ENCODE data around the gene CDX1.

Gene CDX1

DNA sequence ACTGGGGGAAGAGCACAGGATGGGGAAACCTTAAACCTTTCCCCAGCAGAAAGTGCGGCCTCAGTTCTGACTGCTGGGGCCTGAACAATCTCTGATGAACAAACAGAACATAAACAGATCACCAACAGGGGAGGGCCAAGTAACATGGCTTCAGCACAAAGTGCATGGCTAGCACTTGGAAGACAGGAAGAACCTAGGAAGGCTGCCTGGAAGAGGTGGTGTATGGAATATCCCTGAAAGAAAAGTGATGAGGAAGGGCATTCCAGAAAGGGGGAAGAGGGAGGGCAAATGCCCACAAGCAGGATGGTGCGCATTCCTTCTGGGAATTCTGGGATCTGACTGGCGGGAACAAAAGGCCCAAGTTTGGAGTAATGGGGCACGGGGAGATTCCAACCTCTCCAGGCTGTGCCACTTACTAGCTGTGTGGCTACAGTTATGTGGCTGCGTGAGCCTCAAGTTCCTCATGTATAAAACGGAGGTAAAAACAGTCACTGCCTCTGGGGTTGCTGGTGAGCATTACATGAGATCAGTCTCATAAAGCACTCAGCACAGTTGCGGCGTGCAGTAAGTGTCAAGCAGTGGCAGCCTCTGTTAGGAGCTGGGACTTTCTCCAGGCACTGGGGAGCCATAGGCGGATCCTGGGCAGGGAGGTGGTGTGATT, 12.5 kb upstream of the CDX1 start:
- TF ChIP-seq, protein P1, sequence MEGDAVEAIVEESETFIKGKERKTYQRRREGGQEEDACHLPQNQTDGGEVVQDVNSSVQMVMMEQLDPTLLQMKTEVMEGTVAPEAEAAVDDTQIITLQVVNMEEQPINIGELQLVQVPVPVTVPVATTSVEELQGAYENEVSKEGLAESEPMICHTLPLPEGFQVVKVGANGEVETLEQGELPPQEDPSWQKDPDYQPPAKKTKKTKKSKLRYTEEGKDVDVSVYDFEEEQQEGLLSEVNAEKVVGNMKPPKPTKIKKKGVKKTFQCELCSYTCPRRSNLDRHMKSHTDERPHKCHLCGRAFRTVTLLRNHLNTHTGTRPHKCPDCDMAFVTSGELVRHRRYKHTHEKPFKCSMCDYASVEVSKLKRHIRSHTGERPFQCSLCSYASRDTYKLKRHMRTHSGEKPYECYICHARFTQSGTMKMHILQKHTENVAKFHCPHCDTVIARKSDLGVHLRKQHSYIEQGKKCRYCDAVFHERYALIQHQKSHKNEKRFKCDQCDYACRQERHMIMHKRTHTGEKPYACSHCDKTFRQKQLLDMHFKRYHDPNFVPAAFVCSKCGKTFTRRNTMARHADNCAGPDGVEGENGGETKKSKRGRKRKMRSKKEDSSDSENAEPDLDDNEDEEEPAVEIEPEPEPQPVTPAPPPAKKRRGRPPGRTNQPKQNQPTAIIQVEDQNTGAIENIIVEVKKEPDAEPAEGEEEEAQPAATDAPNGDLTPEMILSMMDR (IDR thresholded peaks at IDR 0.05; ENCODE audit: insufficient read depth, low read length): no peak
- no peak for TF ChIP-seq POLR2AphosphoS5 (IDR thresholded peaks at IDR 0.05; ENCODE audit: low read depth)
- TF ChIP-seq, protein P2, sequence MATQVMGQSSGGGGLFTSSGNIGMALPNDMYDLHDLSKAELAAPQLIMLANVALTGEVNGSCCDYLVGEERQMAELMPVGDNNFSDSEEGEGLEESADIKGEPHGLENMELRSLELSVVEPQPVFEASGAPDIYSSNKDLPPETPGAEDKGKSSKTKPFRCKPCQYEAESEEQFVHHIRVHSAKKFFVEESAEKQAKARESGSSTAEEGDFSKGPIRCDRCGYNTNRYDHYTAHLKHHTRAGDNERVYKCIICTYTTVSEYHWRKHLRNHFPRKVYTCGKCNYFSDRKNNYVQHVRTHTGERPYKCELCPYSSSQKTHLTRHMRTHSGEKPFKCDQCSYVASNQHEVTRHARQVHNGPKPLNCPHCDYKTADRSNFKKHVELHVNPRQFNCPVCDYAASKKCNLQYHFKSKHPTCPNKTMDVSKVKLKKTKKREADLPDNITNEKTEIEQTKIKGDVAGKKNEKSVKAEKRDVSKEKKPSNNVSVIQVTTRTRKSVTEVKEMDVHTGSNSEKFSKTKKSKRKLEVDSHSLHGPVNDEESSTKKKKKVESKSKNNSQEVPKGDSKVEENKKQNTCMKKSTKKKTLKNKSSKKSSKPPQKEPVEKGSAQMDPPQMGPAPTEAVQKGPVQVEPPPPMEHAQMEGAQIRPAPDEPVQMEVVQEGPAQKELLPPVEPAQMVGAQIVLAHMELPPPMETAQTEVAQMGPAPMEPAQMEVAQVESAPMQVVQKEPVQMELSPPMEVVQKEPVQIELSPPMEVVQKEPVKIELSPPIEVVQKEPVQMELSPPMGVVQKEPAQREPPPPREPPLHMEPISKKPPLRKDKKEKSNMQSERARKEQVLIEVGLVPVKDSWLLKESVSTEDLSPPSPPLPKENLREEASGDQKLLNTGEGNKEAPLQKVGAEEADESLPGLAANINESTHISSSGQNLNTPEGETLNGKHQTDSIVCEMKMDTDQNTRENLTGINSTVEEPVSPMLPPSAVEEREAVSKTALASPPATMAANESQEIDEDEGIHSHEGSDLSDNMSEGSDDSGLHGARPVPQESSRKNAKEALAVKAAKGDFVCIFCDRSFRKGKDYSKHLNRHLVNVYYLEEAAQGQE (IDR thresholded peaks at IDR 0.05; ENCODE audit: insufficient replicate concordance, low read depth): no peak
- no peak for TF ChIP-seq SPI1 (IDR thresholded peaks at IDR 0.05; ENCODE audit: borderline replicate concordance, low read depth)
- no peak for TF ChIP-seq GABPA (IDR thresholded peaks at IDR 0.05; ENCODE audit: low read depth)
- Histone ChIP-seq H3K27me3 (ENCODE audit: insufficient read depth, poor library complexity, severe bottlenecking) (peaks cover 8% of the 10 kb centered on the region), H3K27ac (replicated peaks) (no peak overlapping the region), H3K4me3 (replicated peaks; ENCODE audit: insufficient read depth, low read length) (no peak overlapping the region)
- peak in 1 of 2 experiments; percentile 63 for DNase-seq (ENCODE audit: low read depth in 1 of 2, low spot score in 1 of 2)

DNA sequence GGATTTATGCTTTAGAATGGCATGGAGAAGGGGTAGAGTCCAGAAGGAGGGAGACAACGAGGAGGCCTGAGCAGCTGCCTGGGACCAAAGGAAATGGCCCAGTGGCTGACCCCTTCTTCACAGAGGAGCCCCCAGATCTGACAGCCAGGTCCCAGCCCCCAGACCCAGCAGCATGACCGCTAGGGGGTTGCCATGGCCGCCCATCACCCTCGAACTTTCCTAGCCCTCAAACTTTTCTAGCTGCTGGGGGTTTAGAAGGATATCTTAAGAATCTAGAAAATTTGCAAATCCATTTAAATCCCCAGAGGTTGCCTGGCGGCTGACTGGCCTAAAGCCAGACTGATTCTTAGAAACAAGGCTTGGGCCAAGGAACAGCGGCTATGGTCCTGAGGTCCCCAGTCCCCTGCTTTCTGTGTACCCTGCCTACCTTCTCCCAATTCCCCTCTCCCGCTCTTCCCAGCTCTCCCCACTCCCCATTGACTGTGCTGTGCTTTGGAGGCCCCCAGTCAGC, 11.9 kb upstream of the CDX1 start:
- TF ChIP-seq, protein P1 (IDR thresholded peaks at IDR 0.05; ENCODE audit: insufficient read depth, low read length): no peak
- no peak for TF ChIP-seq GABPA (IDR thresholded peaks at IDR 0.05; ENCODE audit: low read depth)
- no peak for TF ChIP-seq SPI1 (IDR thresholded peaks at IDR 0.05; ENCODE audit: borderline replicate concordance, low read depth)
- no peak for TF ChIP-seq POLR2AphosphoS5 (IDR thresholded peaks at IDR 0.05; ENCODE audit: low read depth)
- TF ChIP-seq, protein P2 (IDR thresholded peaks at IDR 0.05; ENCODE audit: insufficient replicate concordance, low read depth): no peak
- Histone ChIP-seq H3K4me3 (replicated peaks; ENCODE audit: insufficient read depth, low read length) (no peak overlapping the region), H3K27me3 (ENCODE audit: insufficient read depth, poor library complexity, severe bottlenecking) (peaks cover 8% of the 10 kb centered on the region), H3K27ac (replicated peaks) (no peak overlapping the region)
- DNase-seq (ENCODE audit: low read depth in 1 of 2, low spot score in 1 of 2): no peak

DNA sequence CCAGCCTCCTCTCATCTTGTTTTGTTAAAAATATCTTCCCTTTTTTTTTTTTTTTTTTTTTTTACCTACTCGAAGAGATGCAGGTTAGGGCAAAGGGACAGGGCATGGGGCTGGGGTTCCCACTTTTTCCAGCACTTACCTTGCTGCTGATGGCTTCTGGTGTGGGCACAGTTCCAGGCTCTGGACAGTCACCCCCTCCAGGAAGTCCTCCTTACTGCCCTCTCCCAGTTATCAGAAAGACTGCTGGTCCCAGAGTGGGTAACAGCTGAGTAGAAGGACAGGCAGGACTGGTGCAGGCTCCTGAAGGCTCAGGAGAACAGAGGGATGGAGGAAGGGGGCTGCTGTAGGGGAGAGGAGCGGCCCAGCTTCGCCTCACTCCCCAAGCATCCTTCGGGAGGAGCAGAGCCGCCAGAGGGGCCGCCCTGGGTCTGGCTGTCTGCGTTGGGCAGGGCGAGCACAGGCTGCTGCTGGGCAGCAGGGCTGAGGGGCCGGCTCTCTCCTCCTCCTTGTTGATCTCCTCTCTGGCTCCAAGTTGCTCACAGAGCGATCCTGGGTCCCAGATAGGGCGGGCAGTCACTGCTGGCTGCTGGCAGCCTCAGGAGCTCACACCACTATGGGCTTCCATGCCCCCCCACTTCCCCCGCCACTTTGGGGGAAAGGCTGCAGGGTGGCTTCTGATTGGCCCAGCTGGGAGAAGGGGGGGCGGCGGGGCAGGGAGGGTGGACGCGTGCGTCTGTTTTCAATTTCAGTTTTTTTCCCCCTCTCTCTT, 11.1 kb upstream of the CDX1 start, which contains the start of gene PDGFRB:
PDGFRB (minus strand) TSS at position 588 of the 769 bp plus-strand sequence. CDS start 18,798 bp downstream, outside the sequence.
- DNase-seq (ENCODE audit: low read depth in 1 of 2, low spot score in 1 of 2): no peak
- no peak within 1 kb of the TSS for H3K27ac ChIP-seq (replicated peaks)
- peaks cover 8% of the 10 kb centered on the region for H3K27me3 ChIP-seq (ENCODE audit: insufficient read depth, poor library complexity, severe bottlenecking)
- no peak within 1 kb of the TSS for H3K4me3 ChIP-seq (replicated peaks; ENCODE audit: insufficient read depth, low read length)
- no peak for TF ChIP-seq SPI1 (IDR thresholded peaks at IDR 0.05; ENCODE audit: borderline replicate concordance, low read depth)
- TF ChIP-seq, protein P1 (IDR thresholded peaks at IDR 0.05; ENCODE audit: insufficient read depth, low read length): no peak
- no peak for TF ChIP-seq POLR2AphosphoS5 (IDR thresholded peaks at IDR 0.05; ENCODE audit: low read depth)
- TF ChIP-seq, protein P2 (IDR thresholded peaks at IDR 0.05; ENCODE audit: insufficient replicate concordance, low read depth): no peak
- no peak for TF ChIP-seq GABPA (IDR thresholded peaks at IDR 0.05; ENCODE audit: low read depth)

Measured in HL-60 (cell line).